Panc1 (cell line): ENCODE measurements around the gene ADIPOR2.

Source experiments
- POLR2AphosphoS5 ChIP-seq: IDR thresholded peaks from 2 replicates; pipeline ENCODE4 v1.6.1; 2012; ENCODE audit warnings: mild to moderate bottlenecking, low read depth, low read length, moderate library complexity
- TF ChIP-seq, protein P1 (sequence below): fragments of 450-650 bp; IDR thresholded peaks from 2 replicates; pipeline ENCODE4 v1.5.1; 2017; ENCODE audit warnings: mild to moderate bottlenecking

DNA sequence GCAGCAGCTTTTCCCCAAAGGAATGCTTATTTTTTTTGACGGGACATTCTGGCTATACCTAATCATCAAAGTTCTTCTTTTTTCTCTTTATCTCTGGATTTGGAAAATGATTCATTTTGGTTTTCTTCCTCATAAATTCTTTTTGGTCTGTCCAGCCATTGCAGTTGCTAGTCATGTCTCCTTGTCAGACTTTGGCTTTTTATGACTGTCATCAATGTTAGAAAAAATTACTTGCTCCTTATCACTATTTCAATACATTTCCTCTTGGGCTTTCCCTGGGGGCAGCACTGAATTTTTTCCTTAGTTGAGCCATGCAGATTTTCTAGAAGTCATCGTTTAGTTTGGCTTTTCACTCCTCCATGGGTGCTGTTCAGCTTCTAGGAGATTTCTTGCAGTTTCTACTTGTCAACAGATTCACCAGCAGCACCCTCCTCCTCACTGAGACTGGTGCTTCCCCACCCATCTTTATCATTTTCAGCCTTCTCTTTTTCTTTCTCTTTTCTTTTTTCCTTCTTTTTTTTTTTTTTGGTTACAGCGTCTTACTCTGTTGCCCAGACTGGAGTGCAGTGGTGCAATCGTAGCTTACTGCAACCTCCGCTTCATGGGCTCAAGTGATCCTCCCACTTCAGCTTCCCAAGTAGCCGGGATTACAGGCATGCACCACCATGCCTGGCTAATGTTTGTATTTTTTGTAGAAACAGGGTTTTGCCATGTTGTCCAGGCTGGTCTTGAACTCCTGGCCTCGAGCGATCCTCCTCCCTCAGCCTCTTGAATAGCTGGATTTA is 5.2 kb downstream of the ADIPOR2 start:
- TF ChIP-seq, protein P1, sequence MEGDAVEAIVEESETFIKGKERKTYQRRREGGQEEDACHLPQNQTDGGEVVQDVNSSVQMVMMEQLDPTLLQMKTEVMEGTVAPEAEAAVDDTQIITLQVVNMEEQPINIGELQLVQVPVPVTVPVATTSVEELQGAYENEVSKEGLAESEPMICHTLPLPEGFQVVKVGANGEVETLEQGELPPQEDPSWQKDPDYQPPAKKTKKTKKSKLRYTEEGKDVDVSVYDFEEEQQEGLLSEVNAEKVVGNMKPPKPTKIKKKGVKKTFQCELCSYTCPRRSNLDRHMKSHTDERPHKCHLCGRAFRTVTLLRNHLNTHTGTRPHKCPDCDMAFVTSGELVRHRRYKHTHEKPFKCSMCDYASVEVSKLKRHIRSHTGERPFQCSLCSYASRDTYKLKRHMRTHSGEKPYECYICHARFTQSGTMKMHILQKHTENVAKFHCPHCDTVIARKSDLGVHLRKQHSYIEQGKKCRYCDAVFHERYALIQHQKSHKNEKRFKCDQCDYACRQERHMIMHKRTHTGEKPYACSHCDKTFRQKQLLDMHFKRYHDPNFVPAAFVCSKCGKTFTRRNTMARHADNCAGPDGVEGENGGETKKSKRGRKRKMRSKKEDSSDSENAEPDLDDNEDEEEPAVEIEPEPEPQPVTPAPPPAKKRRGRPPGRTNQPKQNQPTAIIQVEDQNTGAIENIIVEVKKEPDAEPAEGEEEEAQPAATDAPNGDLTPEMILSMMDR: no peak
- no peak for TF ChIP-seq POLR2AphosphoS5
